Liver (tissue), 9 donors: Measurements from ENCODE around the gene SAXO2. TPM values are rescaled to one million over a fixed set of nuclear protein-coding genes. Genes with fewer than 3 reads are reported as not detected.

Source experiments
- DNase-seq: peaks from one replicate; pipeline ENCODE4 v3.0.0-alpha.2; 2017; ENCODE audit warnings: low spot score
- H3K27ac ChIP-seq, 2 donors: one replicate each; pipeline ENCODE4 v1.7.0; 2013; ENCODE audit warnings: inconsistent platforms in 2 of 2, low read length in 2 of 2, control low read depth in 1 of 2, low read depth in 1 of 2, mild to moderate bottlenecking in 1 of 2
- H3K27me3 ChIP-seq, 4 donors: one replicate each; pipeline versions ENCODE4 v1.6.1 to v1.7.0; 2013; ENCODE audit warnings: low read length in 3 of 4, inconsistent platforms in 1 of 4, mild to moderate bottlenecking in 1 of 4, moderate library complexity in 1 of 4; ENCODE audit not compliant: control insufficient read depth in 4 of 4, insufficient read depth in 4 of 4
- H3K36me3 ChIP-seq, 4 donors: one replicate each; pipeline versions ENCODE4 v1.6.1 to v1.7.0; 2013; ENCODE audit warnings: low read length in 3 of 4, mild to moderate bottlenecking in 3 of 4, low read depth in 1 of 4, moderate library complexity in 1 of 4; ENCODE audit not compliant: control insufficient read depth in 4 of 4, insufficient read depth in 3 of 4
- H3K4me1 ChIP-seq, 4 donors: one replicate each; pipeline versions ENCODE4 v1.6.1 to v1.7.0; 2013; ENCODE audit warnings: low read length in 3 of 4, mild to moderate bottlenecking in 3 of 4, moderate library complexity in 1 of 4; ENCODE audit not compliant: control insufficient read depth in 4 of 4, insufficient read depth in 4 of 4
- H3K4me3 ChIP-seq, 3 donors: one replicate each; pipeline versions ENCODE4 v1.6.1 to v1.7.0; 2013; ENCODE audit warnings: low read length in 3 of 3, control low read depth in 1 of 3, low read depth in 1 of 3, mild to moderate bottlenecking in 1 of 3
- H3K9ac ChIP-seq, 2 donors: one replicate each; pipeline ENCODE4 v1.7.0; 2013; ENCODE audit warnings: low read length in 2 of 2, mild to moderate bottlenecking in 2 of 2, moderate library complexity in 2 of 2, control low read depth in 1 of 2, low read depth in 1 of 2
- H3K9me3 ChIP-seq, 4 donors: one replicate each; pipeline versions ENCODE4 v1.6.1 to v1.7.0; 2013; ENCODE audit warnings: low read length in 3 of 4; ENCODE audit not compliant: control insufficient read depth in 4 of 4
- ATF3 ChIP-seq: IDR thresholded peaks from 2 replicates; pipeline ENCODE4 v1.6.1; 2016; ENCODE audit warnings: antibody characterized with exemption
- CTCF ChIP-seq: fragments of 150-350 bp; IDR thresholded peaks from 2 replicates; pipeline ENCODE4 v1.5.1; 2017; ENCODE audit warnings: improper control_type of control experiment, low read depth, low read length; ENCODE audit not compliant: missing input control
- EGR1 ChIP-seq, 2 donors: IDR thresholded peaks; 2 replicates each; pipeline ENCODE4 v1.6.1; 2016 to 2018; ENCODE audit warnings: antibody characterized with exemption in 2 of 2, low read depth in 2 of 2
- FOXA1 ChIP-seq: IDR thresholded peaks from 2 replicates; pipeline ENCODE4 v1.6.1; 2016; ENCODE audit warnings: antibody characterized with exemption
- GABPA ChIP-seq, 2 donors: IDR thresholded peaks in 1 of 2; conservative IDR thresholded peaks in 1 of 2; 2 replicates each; pipeline ENCODE4 v1.6.1; 2016; ENCODE audit warnings: antibody characterized with exemption in 2 of 2, mild to moderate bottlenecking in 1 of 2, moderate library complexity in 1 of 2
- HNF4A ChIP-seq, 2 donors: conservative IDR thresholded peaks; 2 replicates each; pipeline ENCODE4 v1.6.1; 2016; ENCODE audit warnings: antibody characterized with exemption in 2 of 2, mild to moderate bottlenecking in 2 of 2
- HNF4G ChIP-seq: IDR thresholded peaks from 2 replicates; pipeline ENCODE4 v1.6.1; 2016; ENCODE audit warnings: antibody characterized with exemption
- JUND ChIP-seq, 2 donors: IDR thresholded peaks; 2 replicates each; pipeline ENCODE4 v1.6.1; 2016; ENCODE audit warnings: antibody characterized with exemption in 2 of 2
- MAX ChIP-seq: IDR thresholded peaks from 2 replicates; pipeline ENCODE4 v1.6.1; 2016; ENCODE audit warnings: antibody characterized with exemption
- NR2F2 ChIP-seq: IDR thresholded peaks from 2 replicates; pipeline ENCODE4 v1.6.1; 2016; ENCODE audit warnings: antibody characterized with exemption
- RAD21 ChIP-seq, 2 donors: IDR thresholded peaks; 2 replicates each; pipeline ENCODE4 v1.6.1; 2016; ENCODE audit warnings: antibody characterized with exemption in 2 of 2, mild to moderate bottlenecking in 2 of 2
- RXRA ChIP-seq, 2 donors: IDR thresholded peaks; 2 replicates each; pipeline ENCODE4 v1.6.1; 2017 to 2018; ENCODE audit warnings: antibody characterized with exemption in 2 of 2, mild to moderate bottlenecking in 1 of 2
- SP1 ChIP-seq: IDR thresholded peaks from 2 replicates; pipeline ENCODE4 v1.6.1; 2018; ENCODE audit warnings: antibody characterized with exemption, mild to moderate bottlenecking
- YY1 ChIP-seq: IDR thresholded peaks from 2 replicates; pipeline ENCODE4 v1.6.1; 2016; ENCODE audit warnings: antibody characterized with exemption, mild to moderate bottlenecking
- WGBS: extraction: QIAGEN DNeasy Blood & Tissue Kit; methylation state at CpG from one replicate; pipeline ENCODE4 v1.1.7; 2013; 5-methylcytosine and 5-hydroxymethylcytosine counted together
- polyA plus RNA-seq, 2 donors: library from polyadenylated mRNA; stranded (reverse) in 1 of 2; unstranded in 1 of 2; fragments of 200-250 nt in 1 of 2; fragments of >200 nt in 1 of 2; fragmentation: Nextera tagmentation in 1 of 2; extraction: Ambion mirVana in 1 of 2; gene quantifications; one replicate each; pipeline versions ENCODE4 v1.2.1 to v1.2.3, GENCODE V29; 2013 to 2015
- total RNA-seq, 2 donors: library from RNA; depleted of rRNA; stranded (reverse); fragments of >200 nt; gene quantifications; one replicate each; pipeline ENCODE4 v1.2.3, GENCODE V29; 2014
- TF ChIP-seq, protein P1 (sequence below): IDR thresholded peaks from 2 replicates; pipeline ENCODE4 v1.6.1; 2016; ENCODE audit warnings: antibody characterized with exemption, mild to moderate bottlenecking
- donor health status: healthy.
- donor health status: healthy.
- donor health status: healthy.
- donor health status: healthy.
- donor health status: healthy.

SAXO2 gene
- total and polyA plus RNA-seq, 4 donors = 0.28 to 1.4 (median 0.43) TPM

DNA sequence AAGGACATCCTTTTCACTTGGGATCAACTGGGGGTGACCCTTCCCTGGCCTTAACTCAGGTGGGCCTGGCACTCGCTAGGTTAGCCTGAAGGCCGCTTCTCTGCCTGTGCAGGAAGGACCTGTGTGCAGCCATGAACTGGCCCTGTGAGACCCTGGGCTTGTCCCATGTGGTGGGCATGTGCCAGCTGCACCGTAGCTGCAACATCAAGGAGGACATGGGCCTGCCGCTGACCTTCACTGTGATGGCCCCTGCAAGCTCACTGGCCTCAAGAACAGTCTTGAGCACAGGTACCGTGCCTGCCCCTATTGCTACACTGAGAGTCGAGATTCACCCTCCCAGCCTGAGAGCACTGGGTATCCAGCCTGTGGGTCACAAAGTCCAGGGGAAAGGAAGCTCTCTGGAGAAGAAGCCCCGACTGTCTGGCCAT, 43.0 kb downstream of the SAXO2 start:
- no peaks in the 10 kb centered on the region for H3K36me3 ChIP-seq
- H3K27me3 ChIP-seq = no peaks in the 10 kb centered on the region
- no peaks in the 10 kb centered on the region for H3K4me1 ChIP-seq
- DNase-seq = peak; percentile 12
- WGBS = 83% methylated on average over 7 of the region's 7 CpGs
- no peak for TF ChIP-seq FOXA1
- no peak for TF ChIP-seq HNF4G
- TF ChIP-seq JUND (IDR thresholded peaks at IDR 0.05) = no peak
- TF ChIP-seq, protein P1, sequence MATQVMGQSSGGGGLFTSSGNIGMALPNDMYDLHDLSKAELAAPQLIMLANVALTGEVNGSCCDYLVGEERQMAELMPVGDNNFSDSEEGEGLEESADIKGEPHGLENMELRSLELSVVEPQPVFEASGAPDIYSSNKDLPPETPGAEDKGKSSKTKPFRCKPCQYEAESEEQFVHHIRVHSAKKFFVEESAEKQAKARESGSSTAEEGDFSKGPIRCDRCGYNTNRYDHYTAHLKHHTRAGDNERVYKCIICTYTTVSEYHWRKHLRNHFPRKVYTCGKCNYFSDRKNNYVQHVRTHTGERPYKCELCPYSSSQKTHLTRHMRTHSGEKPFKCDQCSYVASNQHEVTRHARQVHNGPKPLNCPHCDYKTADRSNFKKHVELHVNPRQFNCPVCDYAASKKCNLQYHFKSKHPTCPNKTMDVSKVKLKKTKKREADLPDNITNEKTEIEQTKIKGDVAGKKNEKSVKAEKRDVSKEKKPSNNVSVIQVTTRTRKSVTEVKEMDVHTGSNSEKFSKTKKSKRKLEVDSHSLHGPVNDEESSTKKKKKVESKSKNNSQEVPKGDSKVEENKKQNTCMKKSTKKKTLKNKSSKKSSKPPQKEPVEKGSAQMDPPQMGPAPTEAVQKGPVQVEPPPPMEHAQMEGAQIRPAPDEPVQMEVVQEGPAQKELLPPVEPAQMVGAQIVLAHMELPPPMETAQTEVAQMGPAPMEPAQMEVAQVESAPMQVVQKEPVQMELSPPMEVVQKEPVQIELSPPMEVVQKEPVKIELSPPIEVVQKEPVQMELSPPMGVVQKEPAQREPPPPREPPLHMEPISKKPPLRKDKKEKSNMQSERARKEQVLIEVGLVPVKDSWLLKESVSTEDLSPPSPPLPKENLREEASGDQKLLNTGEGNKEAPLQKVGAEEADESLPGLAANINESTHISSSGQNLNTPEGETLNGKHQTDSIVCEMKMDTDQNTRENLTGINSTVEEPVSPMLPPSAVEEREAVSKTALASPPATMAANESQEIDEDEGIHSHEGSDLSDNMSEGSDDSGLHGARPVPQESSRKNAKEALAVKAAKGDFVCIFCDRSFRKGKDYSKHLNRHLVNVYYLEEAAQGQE = no peak
- TF ChIP-seq GABPA (IDR thresholded peaks at IDR 0.05 in 1 of 2, conservative IDR thresholded peaks at IDR 0.05 in 1 of 2) = no peak
- no peak for TF ChIP-seq HNF4A (conservative IDR thresholded peaks at IDR 0.05)
- H3K9me3 ChIP-seq = no peaks in the 10 kb centered on the region
- no peak overlapping the region for H3K27ac ChIP-seq
- H3K4me3 ChIP-seq = no peak overlapping the region
- no peak overlapping the region for H3K9ac ChIP-seq

DNA sequence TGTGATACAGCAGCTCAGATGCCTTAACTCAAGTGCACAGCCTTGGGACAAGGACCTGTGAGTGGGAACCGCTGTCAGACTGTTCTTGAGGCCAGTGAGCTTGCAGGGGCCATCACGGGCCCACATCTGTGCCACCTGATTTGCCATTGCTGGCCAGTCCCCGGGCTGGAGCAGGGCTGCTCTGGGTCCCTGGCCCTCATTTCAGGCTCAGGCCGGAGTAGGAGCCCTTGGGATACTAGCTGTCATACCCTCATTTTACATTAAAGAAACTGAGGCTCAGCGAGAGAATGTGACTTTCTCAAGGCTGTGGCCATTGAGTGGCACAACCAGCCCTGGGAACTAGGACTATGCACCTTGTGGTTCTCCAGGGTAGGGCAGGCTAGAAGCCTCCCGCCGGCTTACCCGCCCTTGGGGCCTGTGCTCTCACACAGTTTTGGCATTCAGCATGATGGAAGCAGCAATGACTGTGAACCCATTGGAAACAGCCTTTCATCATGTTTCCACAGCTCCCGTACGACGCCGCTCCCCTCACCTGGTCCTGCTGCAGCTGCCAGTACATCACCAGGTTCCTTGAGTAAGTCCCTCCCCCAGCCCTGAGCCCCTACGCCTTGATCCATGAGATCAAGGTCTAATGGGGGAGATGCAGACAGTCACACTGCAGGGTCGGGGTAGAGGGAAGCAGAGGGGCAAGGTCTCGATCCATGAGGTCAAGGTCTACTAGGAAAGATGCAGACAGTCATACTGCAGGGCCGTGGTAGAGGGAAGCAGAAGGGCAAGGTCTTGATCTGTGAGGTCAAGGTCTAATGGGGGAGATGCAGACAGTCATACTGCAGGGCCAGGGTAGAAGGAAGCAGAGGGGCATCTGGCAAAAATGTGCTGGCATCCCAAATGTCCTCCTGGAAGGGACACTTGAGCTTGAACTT, 44.4 kb downstream of the SAXO2 start:
- DNase-seq = peak; percentile 26
- Histone ChIP-seq H3K36me3 (no peaks in the 10 kb centered on the region), H3K9me3 (no peaks in the 10 kb centered on the region), H3K4me3 (no peak overlapping the region), H3K4me1 (no peaks in the 10 kb centered on the region), H3K27me3 (no peaks in the 10 kb centered on the region), H3K9ac (no peak overlapping the region), H3K27ac (no peak overlapping the region)
- 88% methylated on average over 16 of the region's 16 CpGs for WGBS
- TF ChIP-seq MAX (no peak), YY1 (no peak), HNF4G (no peak)

- WGBS = 95% methylated on average over 8 of the region's 8 CpGs
- Histone ChIP-seq H3K27ac (no peak overlapping the region), H3K9ac (no peak overlapping the region), H3K4me1 (no peaks in the 10 kb centered on the region), H3K9me3 (no peaks in the 10 kb centered on the region), H3K27me3 (no peaks in the 10 kb centered on the region), H3K4me3 (no peak overlapping the region), H3K36me3 (no peaks in the 10 kb centered on the region)
- no peak for DNase-seq
- no peak for TF ChIP-seq RAD21 (IDR thresholded peaks at IDR 0.05)
- no peak for TF ChIP-seq FOXA1
- no peak for TF ChIP-seq EGR1 (IDR thresholded peaks at IDR 0.05; ENCODE audit: low read depth in 2 of 2)
- no peak for TF ChIP-seq MAX
- TF ChIP-seq SP1 = no peak
- no peak for TF ChIP-seq CTCF
- no peak for TF ChIP-seq RXRA (IDR thresholded peaks at IDR 0.05)
- no peak for TF ChIP-seq NR2F2
- no peak for TF ChIP-seq JUND (IDR thresholded peaks at IDR 0.05)
- no peak for TF ChIP-seq ATF3
- TF ChIP-seq, protein P1 = no peak
- TF ChIP-seq HNF4G = no peak
Measured at GRCh38 chr15:82307714-82308081, 45.1 kb downstream of the SAXO2 start.
